GM21825 (cell line): ENCODE results near the gene FAM53B.
A peak's percentile ranks its signal among the peaks of the same experiment; 100 is the strongest.

Experiments
- ATAC-seq: cut with Tn5 transposase; IDR thresholded peaks from one replicate; pipeline ENCODE4 v1.9.1; 2021; ENCODE audit warnings: mild to moderate bottlenecking, moderate library complexity; ENCODE audit not compliant: unreplicated experiment

Gene FAM53B

DNA sequence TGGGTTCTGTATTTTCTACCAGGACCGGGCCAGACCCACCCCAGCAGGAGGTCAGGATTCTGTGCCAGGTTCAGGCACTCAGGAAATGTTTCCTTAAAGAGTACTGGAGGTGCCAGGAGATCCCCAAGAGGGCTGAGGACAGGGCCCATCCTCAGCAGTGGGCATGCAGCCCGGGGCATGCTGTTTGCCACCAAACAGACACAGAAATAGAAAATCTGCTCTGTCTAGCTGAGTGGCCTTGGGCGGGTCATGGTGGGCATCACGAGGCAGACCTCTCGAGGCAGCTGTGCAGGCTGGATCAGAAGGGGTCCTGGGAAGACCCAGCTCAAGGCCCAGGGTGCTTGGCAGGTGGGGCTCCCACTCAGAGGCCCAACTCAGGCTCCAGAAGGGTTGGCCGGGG, 105.0 kb downstream of the FAM53B start:
- ATAC-seq, result no peak

DNA sequence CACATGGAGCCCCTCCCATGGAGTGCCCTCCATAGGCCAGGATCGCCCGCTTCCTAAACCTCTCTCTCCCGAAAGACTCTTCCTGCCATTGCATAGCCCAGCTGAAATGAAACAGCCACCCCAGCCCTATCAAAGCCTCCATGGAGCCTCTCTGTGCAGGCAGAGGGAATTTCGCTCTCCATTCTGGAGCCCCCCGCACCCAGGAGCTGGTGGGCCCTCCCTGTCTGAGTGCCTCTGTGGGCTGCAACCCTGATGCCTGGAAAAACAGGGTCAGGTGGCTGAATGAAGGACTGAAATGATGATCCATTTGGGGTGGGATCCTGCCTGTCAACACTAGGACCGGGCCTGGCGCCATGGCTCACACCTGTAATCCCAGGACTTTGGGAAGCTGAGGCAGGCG, 106.4 kb downstream of the FAM53B start:
- ATAC-seq, result no peak

DNA sequence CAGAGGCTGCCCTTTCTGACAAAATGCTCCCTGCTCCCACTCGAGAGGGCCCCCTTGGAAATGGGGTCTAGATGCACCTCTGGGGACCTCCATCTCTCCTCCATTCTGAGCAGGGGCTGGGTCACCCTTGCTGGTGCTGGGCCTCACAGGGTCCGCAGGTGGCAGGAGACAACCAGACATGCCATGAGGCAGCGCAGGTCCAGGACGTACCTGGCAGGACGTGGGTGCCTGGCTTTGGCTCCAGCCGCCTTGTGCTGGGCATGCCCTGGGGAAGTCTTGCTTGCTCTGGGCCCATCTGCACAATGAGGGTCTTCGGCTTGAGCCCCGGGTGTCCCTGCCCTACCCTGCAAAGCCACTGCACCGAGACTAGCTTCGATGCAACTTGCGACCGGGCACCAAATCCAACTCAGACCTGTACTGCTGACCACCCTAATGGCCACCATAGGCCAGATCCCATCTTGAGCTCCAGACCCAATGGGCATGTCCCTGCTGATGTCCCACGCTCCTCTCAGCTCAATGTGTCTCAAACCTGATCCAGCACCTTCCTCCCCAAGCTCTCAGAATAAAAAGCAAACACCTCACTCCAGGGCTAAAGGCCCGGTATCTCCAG, 107.0 kb downstream of the FAM53B start:
- no peak for ATAC-seq

- no peak for ATAC-seq
Observed at GRCh38 chr10:124636271-124636995, 107.7 kb downstream of the FAM53B start.

DNA sequence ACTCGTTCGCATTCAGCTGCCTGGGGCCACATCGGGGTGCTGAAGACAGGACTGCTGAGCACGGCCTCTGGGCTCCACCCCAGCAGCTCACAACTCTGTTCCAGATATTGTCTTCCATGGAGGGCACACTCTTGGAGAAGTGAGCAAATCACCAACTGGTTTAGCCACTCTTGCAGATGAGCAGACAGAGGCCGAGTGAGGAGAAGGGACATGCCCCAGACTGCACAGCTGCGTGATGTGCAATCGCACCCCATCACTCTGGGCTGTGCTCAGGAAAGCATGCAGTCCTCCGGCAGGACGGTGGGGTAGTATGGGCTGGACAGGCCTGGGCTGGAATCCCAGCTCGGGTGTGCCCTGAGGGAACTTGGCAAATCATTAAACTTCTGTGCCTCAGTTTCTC, 111.6 kb downstream of the FAM53B start:
- ATAC-seq, result no peak

DNA sequence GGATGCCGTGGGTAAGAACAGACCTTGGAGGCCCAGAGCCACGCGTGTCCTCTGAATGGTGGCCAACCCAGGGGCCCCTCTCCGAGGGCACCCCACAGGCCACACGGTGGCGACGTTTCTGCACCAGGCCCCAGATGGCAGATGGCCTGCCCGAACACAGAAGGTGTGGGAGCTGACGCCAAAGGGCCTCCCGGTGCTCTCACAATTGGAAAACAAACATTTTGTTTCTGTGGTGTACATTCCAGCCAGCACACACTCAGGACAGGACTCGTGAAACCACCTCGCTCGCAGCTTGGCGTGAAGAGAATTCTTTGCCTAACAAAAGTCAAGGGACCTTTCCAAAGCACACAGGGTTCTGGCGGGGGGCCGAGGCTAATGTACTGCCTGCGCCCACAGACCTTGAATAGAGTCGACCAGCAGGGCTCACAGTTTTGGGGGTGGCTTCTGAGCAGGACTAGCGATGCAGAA, 112.1 kb downstream of the FAM53B start:
- ATAC-seq, result no peak

DNA sequence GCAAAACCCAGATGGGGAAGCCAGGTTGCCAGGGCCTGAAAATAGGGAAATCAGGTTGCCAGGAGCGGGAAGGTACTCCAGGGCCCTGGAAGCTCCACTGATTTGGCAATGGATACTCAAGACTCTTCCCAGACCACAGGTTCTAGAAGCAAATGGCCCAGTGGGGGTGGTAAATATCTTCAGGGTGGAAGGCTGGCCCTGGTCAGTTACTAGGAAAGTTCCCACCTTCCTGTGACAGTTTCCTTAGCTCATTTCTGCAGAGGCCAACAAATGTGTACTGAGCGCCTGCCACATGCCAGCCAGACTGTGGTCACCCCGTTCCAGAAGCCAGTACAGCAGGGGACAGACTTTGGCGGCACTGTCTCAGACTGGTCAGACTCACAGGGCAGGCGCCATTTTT, 113.6 kb downstream of the FAM53B start:
- no peak for ATAC-seq

- no peak for ATAC-seq
Observed at GRCh38 chr10:124629842-124630241, 114.3 kb downstream of the FAM53B start.

DNA sequence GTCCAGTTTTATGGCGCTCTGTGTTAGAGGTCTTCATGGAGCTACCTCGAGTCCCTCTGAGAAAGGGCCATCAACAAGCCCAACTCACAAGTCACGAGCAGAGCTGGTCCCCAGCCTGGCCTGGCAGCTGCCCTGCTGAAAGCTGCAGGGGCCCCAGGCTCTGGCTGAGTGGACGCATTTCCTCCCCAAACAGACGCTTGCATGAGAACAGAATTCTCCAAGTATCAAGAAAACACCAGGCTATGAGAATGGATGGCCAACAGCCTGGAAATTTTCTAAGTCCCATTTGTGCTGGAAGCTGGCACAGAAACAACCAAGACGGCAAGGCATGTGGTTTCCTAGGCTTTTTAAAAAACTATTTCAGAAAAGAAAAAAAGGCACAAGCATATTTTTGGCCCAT, 114.8 kb downstream of the FAM53B start:
- no peak for ATAC-seq

GRCh38 chr10:124628676-124629021, 115.5 kb downstream of the FAM53B start:
- ATAC-seq, result no peak

GRCh38 chr10:124627866-124628675, 116.1 kb downstream of the FAM53B start:
- no peak for ATAC-seq

GRCh38 chr10:124626759-124627380, 117.3 kb downstream of the FAM53B start:
- ATAC-seq, result peak; percentile 73

DNA sequence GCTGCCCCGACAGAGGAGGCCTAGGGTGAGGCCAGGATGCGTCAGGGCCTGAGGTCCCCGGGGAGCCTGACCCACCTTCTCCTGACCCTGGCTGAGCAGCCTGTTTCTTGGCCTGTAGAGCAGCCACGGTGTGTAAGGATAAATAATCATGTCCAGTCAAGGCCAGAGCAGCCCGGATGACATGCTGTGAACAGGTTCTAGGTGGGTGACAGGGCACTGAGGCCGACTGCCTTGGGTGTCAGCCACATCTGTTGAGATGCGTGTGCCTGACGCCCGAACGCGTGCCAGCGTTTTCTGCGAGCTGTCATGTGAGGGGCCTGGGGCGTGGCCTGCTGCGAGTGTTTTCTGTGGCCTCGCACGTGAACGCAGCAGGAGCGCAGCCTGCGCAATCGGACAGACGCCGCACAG, 118.3 kb downstream of the FAM53B start:
- ATAC-seq, result no peak

DNA sequence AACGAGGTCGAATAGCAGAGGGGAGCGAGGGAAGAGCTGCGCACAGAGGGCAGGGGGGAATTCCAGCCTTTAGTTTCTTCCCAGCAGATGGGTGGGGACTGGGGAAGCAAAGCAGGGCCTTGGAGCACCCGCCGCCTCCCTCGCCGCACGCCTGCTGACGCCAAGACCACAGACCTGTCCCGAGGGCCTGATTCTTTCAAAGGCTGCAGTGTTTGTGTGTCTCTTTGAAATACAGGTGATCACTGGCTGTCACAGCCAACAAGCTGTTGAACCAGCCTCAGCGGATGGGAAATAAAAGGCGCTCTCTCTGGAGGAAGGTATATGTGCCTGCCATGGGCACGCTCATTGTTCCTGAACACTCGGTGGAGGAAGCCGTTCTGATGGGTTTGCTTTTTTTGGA, 119.3 kb downstream of the FAM53B start:
- ATAC-seq, result no peak

DNA sequence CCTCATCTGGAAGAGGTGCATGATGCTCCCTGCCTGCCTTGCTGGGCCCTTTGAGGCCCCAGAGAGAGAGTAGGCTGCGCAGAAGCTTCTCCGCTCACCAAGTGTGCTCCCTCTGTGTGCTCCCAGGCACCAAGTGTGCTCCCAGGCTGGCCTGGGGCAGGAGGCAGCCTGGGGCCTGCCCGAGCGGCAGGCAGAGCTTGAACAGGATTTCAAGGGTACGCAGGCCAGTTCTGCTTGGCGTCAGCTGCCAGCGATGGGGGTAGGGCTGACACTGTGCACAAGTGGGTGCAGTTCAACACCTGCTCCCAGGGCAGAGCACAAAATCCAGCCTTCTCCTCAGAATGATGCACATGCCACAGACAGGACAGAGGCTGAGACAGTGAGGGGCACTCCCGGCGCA, 119.7 kb downstream of the FAM53B start:
- ATAC-seq, result no peak

GRCh38 chr10:124624006-124624405, 120.2 kb downstream of the FAM53B start:
- no peak for ATAC-seq

- ATAC-seq, result no peak
Observed at GRCh38 chr10:124622866-124623536, 121.2 kb downstream of the FAM53B start.

- ATAC-seq, result no peak
Observed at GRCh38 chr10:124622158-124622557, 122.0 kb downstream of the FAM53B start.

DNA sequence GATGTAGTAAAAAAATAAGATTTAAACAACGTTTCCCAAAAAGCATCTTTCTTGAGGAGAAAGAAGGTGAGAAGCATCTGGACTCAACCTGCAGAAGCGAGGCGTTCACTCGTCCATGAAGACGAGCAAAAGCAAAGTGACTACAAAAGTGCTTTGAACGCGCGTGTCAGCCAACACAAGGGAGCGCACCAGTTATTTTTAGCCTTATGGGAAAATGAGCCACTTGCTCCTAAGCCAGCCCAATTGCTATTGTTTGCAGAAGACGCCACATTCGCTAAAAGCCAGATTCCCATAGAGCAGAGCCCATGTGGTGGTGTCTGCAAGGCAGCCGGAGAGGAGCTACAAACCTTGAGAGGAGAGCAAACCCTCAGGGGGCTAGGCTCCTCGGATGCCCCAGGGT, 122.5 kb downstream of the FAM53B start:
- ATAC-seq, result no peak

GRCh38 chr10:124619802-124620490, 124.2 kb downstream of the FAM53B start:
- no peak for ATAC-seq
